HEK293 (cell line): ENCODE results near the gene TTLL12.

Experiments used
- CTCF ChIA-PET: fragments of 350-600 bp; formaldehyde crosslinking; extraction: SDS; loops from one replicate; lab custom pipeline; 2021; ENCODE audit warnings: antibody characterized with exemption; lab: Yijun Ruan, JAX
- POLR2A ChIA-PET: fragments of 300-600 bp; formaldehyde crosslinking; extraction: SDS; loops from one replicate; lab custom pipeline; 2020; ENCODE audit warnings: antibody characterized with exemption, inconsistent platforms; lab: Yijun Ruan, JAX
- H3K27ac ChIP-seq: fragments of 200-500 bp; sonication (Bioruptor generic); 2 replicates; pipeline ENCODE4 v1.5.1; 2014; ENCODE audit warnings: low read depth, low read length, control low read depth, inconsistent platforms; ENCODE audit errors: extremely low read depth
- H3K36me3 ChIP-seq, 2 experiments: fragments of 200-500 bp in 1 of 2; sonication (Bioruptor generic) in 1 of 2; 1 replicate in 1 of 2; 2 replicates in 1 of 2; pipeline ENCODE4 v1.5.1; 2014 to 2017; ENCODE audit warnings: inconsistent platforms in 2 of 2, low read length in 2 of 2; ENCODE audit not compliant: control insufficient read depth in 2 of 2, insufficient read depth in 1 of 2
- H3K4me1 ChIP-seq: fragments of 200-500 bp; sonication (Bioruptor generic); 2 replicates; pipeline ENCODE4 v1.5.1; 2014; ENCODE audit warnings: mild to moderate bottlenecking, low read length, inconsistent platforms; ENCODE audit not compliant: control insufficient read depth, insufficient read depth
- H3K4me3 ChIP-seq: 2 replicates; pipeline ENCODE4 v1.5.1; 2011; ENCODE audit warnings: low read depth, mild to moderate bottlenecking, control low read depth, low read length, moderate library complexity
- H3K9me3 ChIP-seq: fragments of 200-500 bp; sonication (Bioruptor generic); 2 replicates; pipeline ENCODE4 v1.5.1; 2014; ENCODE audit warnings: low read depth, low read length, inconsistent platforms; ENCODE audit not compliant: control insufficient read depth, insufficient read depth
- AEBP2 ChIP-seq: fragments of 450-650 bp; formaldehyde crosslinking; IDR thresholded peaks from 2 replicates; pipeline ENCODE4 v1.5.1; 2016; ENCODE audit warnings: missing biosample characterization, missing genetic modification characterization, borderline replicate concordance
- BCL11A ChIP-seq: fragments of 450-650 bp; formaldehyde crosslinking; IDR thresholded peaks from 2 replicates; pipeline ENCODE4 v1.5.1; 2016; ENCODE audit warnings: low read depth, missing biosample characterization, missing genetic modification characterization
- FEZF1 ChIP-seq: fragments of 450-650 bp; formaldehyde crosslinking; IDR thresholded peaks from 2 replicates; pipeline ENCODE4 v1.5.1; 2016; ENCODE audit warnings: missing biosample characterization, missing genetic modification characterization
- GLIS2 ChIP-seq: fragments of 450-650 bp; formaldehyde crosslinking; IDR thresholded peaks from 2 replicates; pipeline ENCODE4 v1.5.1; 2016; ENCODE audit warnings: missing biosample characterization, missing genetic modification characterization
- HOXC10 ChIP-seq: sonication (generic); formaldehyde crosslinking; IDR thresholded peaks from 2 replicates; pipeline ENCODE4 v1.8.1; 2023; ENCODE audit warnings: mild to moderate bottlenecking, missing genetic modification reagents
- HOXD13 ChIP-seq: sonication (generic); formaldehyde crosslinking; IDR thresholded peaks from 2 replicates; pipeline ENCODE4 v1.8.0; 2022; ENCODE audit warnings: missing genetic modification reagents, borderline replicate concordance
- MEIS1 ChIP-seq: sonication (generic); formaldehyde crosslinking; IDR thresholded peaks from 2 replicates; pipeline ENCODE4 v1.8.1; 2022; ENCODE audit warnings: missing genetic modification reagents, mild to moderate bottlenecking, borderline replicate concordance
- SCRT1 ChIP-seq: fragments of 450-650 bp; formaldehyde crosslinking; IDR thresholded peaks from 2 replicates; pipeline ENCODE4 v1.5.1; 2016; ENCODE audit warnings: missing biosample characterization, missing genetic modification characterization, borderline replicate concordance
- ZBTB20 ChIP-seq: fragments of 450-650 bp; formaldehyde crosslinking; IDR thresholded peaks from 2 replicates; pipeline ENCODE4 v1.5.1; 2016; ENCODE audit warnings: missing biosample characterization, missing genetic modification characterization
- ZBTB6 ChIP-seq: fragments of 450-650 bp; formaldehyde crosslinking; IDR thresholded peaks from 2 replicates; pipeline ENCODE4 v1.5.1; 2017; ENCODE audit warnings: missing biosample characterization, missing genetic modification characterization
- ZEB2 ChIP-seq: fragments of 450-650 bp; formaldehyde crosslinking; IDR thresholded peaks from 2 replicates; pipeline ENCODE4 v1.5.1; 2016; ENCODE audit warnings: missing biosample characterization, missing genetic modification characterization
- ZFP3 ChIP-seq: fragments of 450-650 bp; formaldehyde crosslinking; IDR thresholded peaks from 2 replicates; pipeline ENCODE4 v1.5.1; 2016; ENCODE audit warnings: low read depth, missing biosample characterization, missing genetic modification characterization
- ZIC2 ChIP-seq: fragments of 450-650 bp; formaldehyde crosslinking; IDR thresholded peaks from 2 replicates; pipeline ENCODE4 v1.5.1; 2016; ENCODE audit warnings: missing biosample characterization, missing genetic modification characterization
- ZNF140 ChIP-seq: fragments of 450-650 bp; formaldehyde crosslinking; IDR thresholded peaks from 2 replicates; pipeline ENCODE4 v1.5.1; 2016; ENCODE audit warnings: missing biosample characterization, missing genetic modification characterization
- ZNF18 ChIP-seq: fragments of 450-650 bp; formaldehyde crosslinking; IDR thresholded peaks from 2 replicates; pipeline ENCODE4 v1.5.1; 2016; ENCODE audit warnings: missing biosample characterization, missing genetic modification characterization
- ZNF19 ChIP-seq: fragments of 450-650 bp; formaldehyde crosslinking; IDR thresholded peaks from 2 replicates; pipeline ENCODE4; 2016; ENCODE audit warnings: missing biosample characterization, missing genetic modification characterization, low read depth
- ZNF292 ChIP-seq: fragments of 450-650 bp; formaldehyde crosslinking; IDR thresholded peaks from 2 replicates; pipeline ENCODE4 v1.5.1; 2016; ENCODE audit warnings: low read depth, missing biosample characterization, missing genetic modification characterization, borderline replicate concordance
- ZNF426 ChIP-seq: fragments of 450-650 bp; formaldehyde crosslinking; IDR thresholded peaks from 2 replicates; pipeline ENCODE4 v1.5.1; 2017; ENCODE audit warnings: missing biosample characterization, missing genetic modification characterization, mild to moderate bottlenecking, inconsistent platforms, moderate library complexity
- ZNF521 ChIP-seq: fragments of 450-650 bp; formaldehyde crosslinking; IDR thresholded peaks from 2 replicates; pipeline ENCODE4 v1.5.1; 2017; ENCODE audit warnings: missing biosample characterization, mild to moderate bottlenecking, missing genetic modification characterization
- ZNF585B ChIP-seq: fragments of 450-650 bp; formaldehyde crosslinking; IDR thresholded peaks from 2 replicates; pipeline ENCODE4 v1.5.1; 2016; ENCODE audit warnings: missing biosample characterization, missing genetic modification characterization
- ZNF654 ChIP-seq: fragments of 450-650 bp; formaldehyde crosslinking; IDR thresholded peaks from 2 replicates; pipeline ENCODE4 v1.5.1; 2016; ENCODE audit warnings: low read depth, missing biosample characterization, missing genetic modification characterization
- ZNF677 ChIP-seq: fragments of 450-650 bp; IDR thresholded peaks from 2 replicates; pipeline ENCODE4 v1.5.0; 2018; ENCODE audit warnings: missing biosample characterization, mild to moderate bottlenecking, missing genetic modification characterization, moderate library complexity
- ZNF843 ChIP-seq: fragments of 450-650 bp; formaldehyde crosslinking; IDR thresholded peaks from 2 replicates; pipeline ENCODE4 v1.5.1; 2016; ENCODE audit warnings: missing biosample characterization, missing genetic modification characterization
- ZSCAN30 ChIP-seq: fragments of 450-650 bp; IDR thresholded peaks from 2 replicates; pipeline ENCODE4 v1.5.1; 2018; ENCODE audit warnings: missing biosample characterization, mild to moderate bottlenecking, missing genetic modification characterization, moderate library complexity
- TF ChIP-seq, protein P1 (sequence below): fragments of 450-650 bp; formaldehyde crosslinking; IDR thresholded peaks from 2 replicates; pipeline ENCODE4 v1.5.1; 2016; ENCODE audit warnings: missing biosample characterization, missing genetic modification characterization
- TF ChIP-seq, protein P2 (sequence below): fragments of 450-650 bp; formaldehyde crosslinking; IDR thresholded peaks from 2 replicates; pipeline ENCODE4 v1.5.1; 2016; ENCODE audit warnings: missing biosample characterization, missing genetic modification characterization
- TF ChIP-seq, protein P3 (sequence below): fragments of 450-650 bp; formaldehyde crosslinking; IDR thresholded peaks from 2 replicates; pipeline ENCODE4 v1.5.1; 2016; ENCODE audit warnings: missing biosample characterization, missing genetic modification characterization
- TF ChIP-seq, protein P4 (sequence below): fragments of 450-650 bp; formaldehyde crosslinking; IDR thresholded peaks from 2 replicates; pipeline ENCODE4 v1.5.1; 2016; ENCODE audit warnings: missing biosample characterization, missing genetic modification characterization

Gene TTLL12

GRCh38 chr22:43228330-43228729, 41.4 kb upstream of the TTLL12 start (continued):
- no peak for TF ChIP-seq ZNF843 (tag by site-specific recombination)
- no peak for TF ChIP-seq ZFP3 (tag by site-specific recombination)
- 0 out of 2 replicates have a peak, but pooled peaks have one; percentile 23 for TF ChIP-seq GLIS2 (tag by site-specific recombination)
- TF ChIP-seq, protein P1, sequence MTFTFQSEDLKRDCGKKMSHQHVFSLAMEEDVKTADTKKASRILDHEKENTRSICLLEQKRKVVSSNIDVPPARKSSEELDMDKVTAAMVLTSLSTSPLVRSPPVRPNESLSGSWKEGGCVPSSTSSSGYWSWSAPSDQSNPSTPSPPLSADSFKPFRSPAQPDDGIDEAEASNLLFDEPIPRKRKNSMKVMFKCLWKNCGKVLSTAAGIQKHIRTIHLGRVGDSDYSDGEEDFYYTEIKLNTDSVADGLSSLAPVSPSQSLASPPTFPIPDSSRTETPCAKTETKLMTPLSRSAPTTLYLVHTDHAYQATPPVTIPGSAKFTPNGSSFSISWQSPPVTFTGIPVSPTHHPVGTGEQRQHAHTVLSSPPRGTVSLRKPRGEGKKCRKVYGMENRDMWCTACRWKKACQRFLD (tag by site-specific recombination): no peak
- TF ChIP-seq, protein P2, sequence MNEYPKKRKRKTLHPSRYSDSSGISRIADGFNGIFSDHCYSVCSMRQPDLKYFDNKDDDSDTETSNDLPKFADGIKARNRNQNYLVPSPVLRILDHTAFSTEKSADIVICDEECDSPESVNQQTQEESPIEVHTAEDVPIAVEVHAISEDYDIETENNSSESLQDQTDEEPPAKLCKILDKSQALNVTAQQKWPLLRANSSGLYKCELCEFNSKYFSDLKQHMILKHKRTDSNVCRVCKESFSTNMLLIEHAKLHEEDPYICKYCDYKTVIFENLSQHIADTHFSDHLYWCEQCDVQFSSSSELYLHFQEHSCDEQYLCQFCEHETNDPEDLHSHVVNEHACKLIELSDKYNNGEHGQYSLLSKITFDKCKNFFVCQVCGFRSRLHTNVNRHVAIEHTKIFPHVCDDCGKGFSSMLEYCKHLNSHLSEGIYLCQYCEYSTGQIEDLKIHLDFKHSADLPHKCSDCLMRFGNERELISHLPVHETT: no peak
- TF ChIP-seq HOXC10: no peak
- no peak for TF ChIP-seq ZEB2 (tag by site-specific recombination)
- 0 out of 2 replicates have a peak, but pooled peaks have one; percentile 35 for TF ChIP-seq ZSCAN30 (tag by site-specific recombination)
- no peak for TF ChIP-seq SCRT1 (tag by site-specific recombination)
- TF ChIP-seq, protein P3, sequence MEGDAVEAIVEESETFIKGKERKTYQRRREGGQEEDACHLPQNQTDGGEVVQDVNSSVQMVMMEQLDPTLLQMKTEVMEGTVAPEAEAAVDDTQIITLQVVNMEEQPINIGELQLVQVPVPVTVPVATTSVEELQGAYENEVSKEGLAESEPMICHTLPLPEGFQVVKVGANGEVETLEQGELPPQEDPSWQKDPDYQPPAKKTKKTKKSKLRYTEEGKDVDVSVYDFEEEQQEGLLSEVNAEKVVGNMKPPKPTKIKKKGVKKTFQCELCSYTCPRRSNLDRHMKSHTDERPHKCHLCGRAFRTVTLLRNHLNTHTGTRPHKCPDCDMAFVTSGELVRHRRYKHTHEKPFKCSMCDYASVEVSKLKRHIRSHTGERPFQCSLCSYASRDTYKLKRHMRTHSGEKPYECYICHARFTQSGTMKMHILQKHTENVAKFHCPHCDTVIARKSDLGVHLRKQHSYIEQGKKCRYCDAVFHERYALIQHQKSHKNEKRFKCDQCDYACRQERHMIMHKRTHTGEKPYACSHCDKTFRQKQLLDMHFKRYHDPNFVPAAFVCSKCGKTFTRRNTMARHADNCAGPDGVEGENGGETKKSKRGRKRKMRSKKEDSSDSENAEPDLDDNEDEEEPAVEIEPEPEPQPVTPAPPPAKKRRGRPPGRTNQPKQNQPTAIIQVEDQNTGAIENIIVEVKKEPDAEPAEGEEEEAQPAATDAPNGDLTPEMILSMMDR (tag by site-specific recombination): peak; percentile 53; the same call in 1 of the 2 replicates
- TF ChIP-seq ZNF18 (tag by site-specific recombination): no peak
- no peak for TF ChIP-seq ZNF521 (tag by site-specific recombination)
- TF ChIP-seq ZNF585B (tag by site-specific recombination): no peak
- no peak for TF ChIP-seq BCL11A
- TF ChIP-seq ZNF19 (tag by site-specific recombination): no peak
- TF ChIP-seq ZBTB20 (tag by site-specific recombination): no peak
- no peak for TF ChIP-seq HOXD13 (CRISPR knock-in tag)
- TF ChIP-seq, protein P4, sequence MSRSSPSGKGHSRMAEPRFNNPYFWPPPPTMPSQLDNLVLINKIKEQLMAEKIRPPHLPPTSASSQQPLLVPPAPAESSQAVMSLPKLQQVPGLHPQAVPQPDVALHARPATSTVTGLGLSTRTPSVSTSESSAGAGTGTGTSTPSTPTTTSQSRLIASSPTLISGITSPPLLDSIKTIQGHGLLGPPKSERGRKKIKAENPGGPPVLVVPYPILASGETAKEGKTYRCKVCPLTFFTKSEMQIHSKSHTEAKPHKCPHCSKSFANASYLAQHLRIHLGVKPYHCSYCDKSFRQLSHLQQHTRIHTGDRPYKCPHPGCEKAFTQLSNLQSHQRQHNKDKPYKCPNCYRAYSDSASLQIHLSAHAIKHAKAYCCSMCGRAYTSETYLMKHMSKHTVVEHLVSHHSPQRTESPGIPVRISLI (tag by site-specific recombination): no peak
- TF ChIP-seq ZIC2 (tag by site-specific recombination): peak; percentile 48
- no peak for TF ChIP-seq FEZF1
- no peak for TF ChIP-seq ZNF426 (tag by site-specific recombination)
- no peak for TF ChIP-seq ZNF140 (tag by site-specific recombination)
- TF ChIP-seq, all 188 proteins: peak for 6

GRCh38 chr22:43227239-43227630, 40.3 kb upstream of the TTLL12 start:
- TF ChIP-seq ZNF292 (tag by site-specific recombination) (no peak), ZBTB6 (no peak), MEIS1 (no peak), ZNF677 (tag by site-specific recombination) (no peak), AEBP2 (tag by site-specific recombination) (no peak), ZNF654 (tag by site-specific recombination) (no peak), ZNF843 (tag by site-specific recombination) (no peak)
- Histone ChIP-seq H3K27ac (no peak overlapping the region), H3K9me3 (no peaks in the 10 kb centered on the region), H3K36me3 (no peaks in the 10 kb centered on the region), H3K4me3 (no peak overlapping the region), H3K4me1 (no peaks in the 10 kb centered on the region)
- POLR2A ChIA-PET: interaction anchor here (1.5 kb wide), 1 partner anchor 40 kb away, joined by 12 read pairs; the partner anchor contains the start of gene TTLL12
- CTCF ChIA-PET: interaction anchor here (0.5 to 11.6 kb wide), 11 partner anchors 11 to 266 kb away, joined by 3 to 152 read pairs (median 7); partner anchors contain the start of genes SCUBE1 and TTLL12
